ENCODE results near the gene ALKBH4. TPM values are rescaled to one million over a fixed set of nuclear protein-coding genes. Genes with fewer than 3 reads are reported as not detected.
"Not testable (repeated sequence)": the region's sequence is repeated elsewhere in the genome, so short reads cannot be mapped to it uniquely, and the experiment has no call there.

Gene ALKBH4
- total RNA-seq, 4 donors from 2014 or later: 7.3 to 31.7 (median 13.3) TPM

- H3K4me1 ChIP-seq: peaks cover 0 to 13% (median 0%) of the 10 kb centered on the region in 3 donors
- TF ChIP-seq POLR2A (IDR thresholded peaks at IDR 0.05): no peak
- no peak for TF ChIP-seq CTCF (IDR thresholded peaks at IDR 0.05)
- H3K4me3 ChIP-seq: no peak overlapping the region
- no peak overlapping the region for H3K27ac ChIP-seq
- H3K9me3 ChIP-seq: no peaks in the 10 kb centered on the region
- intact Hi-C loops (cut with DNase I): no loop called here
- H3K27me3 ChIP-seq: no peaks in the 10 kb centered on the region
- DNase-seq: no peak
- H3K36me3 ChIP-seq: peaks cover 9 to 100% (median 58%) of the 10 kb centered on the region in 3 donors
- WGBS, 2 donors: 87 to 91% methylated on average over 3 to 4 of the region's 4 CpGs
Observed at GRCh38 chr7:102409340-102409739, 55.3 kb downstream of the ALKBH4 start.

GRCh38 chr7:102408530-102408929 is 56.1 kb downstream of the ALKBH4 start:
- H3K36me3 ChIP-seq: peaks cover 9 to 100% (median 62%) of the 10 kb centered on the region in 3 donors

GRCh38 chr7:102407910-102408309 is 56.8 kb downstream of the ALKBH4 start:
- H3K36me3 ChIP-seq: peaks cover 9 to 100% (median 62%) of the 10 kb centered on the region in 3 donors
- no peaks in the 10 kb centered on the region for H3K27me3 ChIP-seq
- WGBS, 2 donors: 71 to 77% methylated on average over 5 of the region's 6 CpGs
- H3K4me1 ChIP-seq: peaks cover 0 to 10% (median 0%) of the 10 kb centered on the region in 3 donors
- TF ChIP-seq POLR2A (IDR thresholded peaks at IDR 0.05) (no peak), CTCF (IDR thresholded peaks at IDR 0.05) (no peak)
- DNase-seq: no peak
- intact Hi-C loops (cut with DNase I): no loop called here
- H3K27ac ChIP-seq: no peak overlapping the region
- no peak overlapping the region for H3K4me3 ChIP-seq
- H3K9me3 ChIP-seq: no peaks in the 10 kb centered on the region

More at GRCh38 chr7:102408530-102408929, 56.1 kb downstream of the ALKBH4 start:
- WGBS, 2 donors: 90 to 95% methylated on average over 4 to 5 of the region's 6 CpGs
- peaks cover 0 to 13% (median 0%) of the 10 kb centered on the region in 3 donors for H3K4me1 ChIP-seq
- DNase-seq; H3K9me3 ChIP-seq; intact Hi-C loops (cut with DNase I); H3K4me3 ChIP-seq; H3K27me3 ChIP-seq; H3K27ac ChIP-seq: not testable (repeated sequence)

Other genes starting within 250 kb of the ALKBH4 start
- 1 to 10 TPM in 3 of 4 donors, under 1 TPM in 1; 0.47 to 7.3 (median 2.2) TPM for gene SH2B2, start 178.0 kb downstream of the ALKBH4 start, total RNA-seq
- gene SPDYE6, start 108.4 kb downstream of the ALKBH4 start, total RNA-seq: not detected
- gene PRKRIP1, start 68.5 kb downstream of the ALKBH4 start, total RNA-seq: 10 to 100 TPM; 12.5 to 24.6 (median 16.5) TPM
- 1 to 10 TPM in 3 of 4 donors, under 1 TPM in 1; 0.30 to 9.1 (median 5.1) TPM for gene ORAI2, start 31.3 kb downstream of the ALKBH4 start, total RNA-seq
- gene LRWD1, start 121 bp upstream of the ALKBH4 start, total RNA-seq: 10 to 100 TPM in 2 of 4 donors, 1 to 10 TPM in 2; 5.8 to 16.9 (median 11.2) TPM
- gene POLR2J, start 14.1 kb upstream of the ALKBH4 start, total RNA-seq: 10 to 100 TPM; 16.8 to 36.0 (median 22.5) TPM
- gene RASA4B, start 52.9 kb upstream of the ALKBH4 start, total RNA-seq: 1 to 10 TPM in 3 of 4 donors, under 1 TPM in 1; 0.97 to 4.2 (median 1.9) TPM
- 100 to 1,000 TPM in 1 of 4 donors, 10 to 100 TPM in 2, 1 to 10 TPM in 1; 8.6 to 158 (median 16.9) TPM for gene UPK3BL2, start 78.8 kb upstream of the ALKBH4 start, total RNA-seq
- not detected for gene SPDYE2, start 86.4 kb upstream of the ALKBH4 start, total RNA-seq
- 10 to 100 TPM; 10.8 to 20.4 (median 13.7) TPM for gene POLR2J3, start 107.7 kb upstream of the ALKBH4 start, total RNA-seq
- gene RASA4, start 151.9 kb upstream of the ALKBH4 start, total RNA-seq: 10 to 100 TPM in 2 of 4 donors, 1 to 10 TPM in 2; 2.3 to 19.3 (median 11.7) TPM
- 100 to 1,000 TPM in 3 of 4 donors, 10 to 100 TPM in 1; 88.5 to 813 (median 160) TPM for gene UPK3BL1, start 177.9 kb upstream of the ALKBH4 start, total RNA-seq
- gene SPDYE2B, start 185.5 kb upstream of the ALKBH4 start, total RNA-seq: not detected
- gene POLR2J2, start 206.8 kb upstream of the ALKBH4 start, total RNA-seq: 1 to 10 TPM in 3 of 4 donors, not detected in 1; 1.5 to 6.7 (median 2.1) TPM

All from esophagus squamous epithelium (tissue), 5 donors.